Stimulated activated naive CD8-positive, alpha-beta T cell treated with anti-CD3 and anti-CD28 coated beads, Interleukin-15, Interleukin-2, amounts not matched to agents 100 ng/mL and 50 ng/mL, for 24 hours (primary cell): ENCODE data around the gene PTGDR.

Experiments used
- H3K27ac Mint-ChIP-seq: one replicate; pipeline ENCODE4 v1.8.0; 2021; ENCODE audit warnings: mild to moderate bottlenecking, mixed read lengths
- H3K27me3 Mint-ChIP-seq: one replicate; pipeline ENCODE4 v1.8.0; 2021; ENCODE audit warnings: mixed read lengths
- H3K36me3 Mint-ChIP-seq: one replicate; pipeline ENCODE4 v1.8.0; 2021; ENCODE audit warnings: low read depth, mixed read lengths
- H3K4me1 Mint-ChIP-seq: one replicate; pipeline ENCODE4 v1.8.0; 2021; ENCODE audit warnings: low read depth, mixed read lengths
- H3K4me3 Mint-ChIP-seq: one replicate; pipeline ENCODE4 v1.8.0; 2021; ENCODE audit warnings: mild to moderate bottlenecking, mixed read lengths
- H3K9me3 Mint-ChIP-seq: one replicate; pipeline ENCODE4 v1.8.0; 2021; ENCODE audit warnings: mixed read lengths

PTGDR gene, protein sequence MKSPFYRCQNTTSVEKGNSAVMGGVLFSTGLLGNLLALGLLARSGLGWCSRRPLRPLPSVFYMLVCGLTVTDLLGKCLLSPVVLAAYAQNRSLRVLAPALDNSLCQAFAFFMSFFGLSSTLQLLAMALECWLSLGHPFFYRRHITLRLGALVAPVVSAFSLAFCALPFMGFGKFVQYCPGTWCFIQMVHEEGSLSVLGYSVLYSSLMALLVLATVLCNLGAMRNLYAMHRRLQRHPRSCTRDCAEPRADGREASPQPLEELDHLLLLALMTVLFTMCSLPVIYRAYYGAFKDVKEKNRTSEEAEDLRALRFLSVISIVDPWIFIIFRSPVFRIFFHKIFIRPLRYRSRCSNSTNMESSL

DNA sequence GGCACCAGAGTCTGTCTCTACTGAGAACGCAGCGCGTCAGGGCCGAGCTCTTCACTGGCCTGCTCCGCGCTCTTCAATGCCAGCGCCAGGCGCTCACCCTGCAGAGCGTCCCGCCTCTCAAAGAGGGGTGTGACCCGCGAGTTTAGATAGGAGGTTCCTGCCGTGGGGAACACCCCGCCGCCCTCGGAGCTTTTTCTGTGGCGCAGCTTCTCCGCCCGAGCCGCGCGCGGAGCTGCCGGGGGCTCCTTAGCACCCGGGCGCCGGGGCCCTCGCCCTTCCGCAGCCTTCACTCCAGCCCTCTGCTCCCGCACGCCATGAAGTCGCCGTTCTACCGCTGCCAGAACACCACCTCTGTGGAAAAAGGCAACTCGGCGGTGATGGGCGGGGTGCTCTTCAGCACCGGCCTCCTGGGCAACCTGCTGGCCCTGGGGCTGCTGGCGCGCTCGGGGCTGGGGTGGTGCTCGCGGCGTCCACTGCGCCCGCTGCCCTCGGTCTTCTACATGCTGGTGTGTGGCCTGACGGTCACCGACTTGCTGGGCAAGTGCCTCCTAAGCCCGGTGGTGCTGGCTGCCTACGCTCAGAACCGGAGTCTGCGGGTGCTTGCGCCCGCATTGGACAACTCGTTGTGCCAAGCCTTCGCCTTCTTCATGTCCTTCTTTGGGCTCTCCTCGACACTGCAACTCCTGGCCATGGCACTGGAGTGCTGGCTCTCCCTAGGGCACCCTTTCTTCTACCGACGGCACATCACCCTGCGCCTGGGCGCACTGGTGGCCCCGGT lies at the start of gene PTGDR:
Gene PTGDR, plus strand, starts transcription at position 198 of the 778 bp plus-strand sequence. Its CDS starts 117 bp downstream, at position 315.
- H3K9me3 Mint-ChIP-seq: no peaks in the 10 kb centered on the region
- H3K36me3 Mint-ChIP-seq: no peaks in the 10 kb centered on the region
- H3K4me1 Mint-ChIP-seq: peaks cover 61% of the 10 kb centered on the region
- peak within 1 kb of the TSS; percentile 36 for H3K27ac Mint-ChIP-seq
- peak within 1 kb of the TSS; percentile 85 for H3K4me3 Mint-ChIP-seq
- peaks cover 43% of the 10 kb centered on the region for H3K27me3 Mint-ChIP-seq

DNA sequence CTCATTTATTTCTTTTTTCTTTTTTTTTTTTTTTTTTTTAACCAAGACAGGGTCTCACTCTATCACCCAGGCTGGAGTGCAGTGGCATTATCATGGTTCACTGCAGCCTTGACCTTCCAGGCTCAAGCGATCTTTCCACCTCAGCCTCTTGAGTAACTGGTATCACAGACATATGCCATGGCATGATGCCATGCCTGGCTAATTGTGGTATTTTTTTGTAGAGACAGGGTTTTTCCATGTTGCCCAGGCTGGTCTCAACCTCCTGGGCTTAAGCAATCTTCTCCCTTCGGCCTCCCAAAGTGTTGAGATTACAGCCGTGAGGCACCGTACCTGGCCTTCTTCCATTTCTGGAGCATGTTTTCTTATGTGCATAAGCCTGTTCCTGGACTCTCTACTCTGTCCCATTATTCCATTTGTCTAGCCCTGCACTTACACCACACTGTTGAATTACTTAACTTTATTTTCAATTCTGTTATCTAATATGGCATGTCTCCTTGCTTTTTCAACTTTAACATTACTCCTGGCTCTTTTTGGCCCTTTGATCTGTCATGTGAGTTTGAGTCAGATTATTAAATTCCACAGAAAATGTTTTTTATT lies 47.9 kb upstream of the PTGDR start:
- Mint-ChIP-seq H3K27me3 (no peaks in the 10 kb centered on the region), H3K4me1 (peaks cover 22% of the 10 kb centered on the region), H3K36me3 (no peaks in the 10 kb centered on the region), H3K4me3 (no peak overlapping the region), H3K9me3 (no peaks in the 10 kb centered on the region), H3K27ac (no peak overlapping the region)

DNA sequence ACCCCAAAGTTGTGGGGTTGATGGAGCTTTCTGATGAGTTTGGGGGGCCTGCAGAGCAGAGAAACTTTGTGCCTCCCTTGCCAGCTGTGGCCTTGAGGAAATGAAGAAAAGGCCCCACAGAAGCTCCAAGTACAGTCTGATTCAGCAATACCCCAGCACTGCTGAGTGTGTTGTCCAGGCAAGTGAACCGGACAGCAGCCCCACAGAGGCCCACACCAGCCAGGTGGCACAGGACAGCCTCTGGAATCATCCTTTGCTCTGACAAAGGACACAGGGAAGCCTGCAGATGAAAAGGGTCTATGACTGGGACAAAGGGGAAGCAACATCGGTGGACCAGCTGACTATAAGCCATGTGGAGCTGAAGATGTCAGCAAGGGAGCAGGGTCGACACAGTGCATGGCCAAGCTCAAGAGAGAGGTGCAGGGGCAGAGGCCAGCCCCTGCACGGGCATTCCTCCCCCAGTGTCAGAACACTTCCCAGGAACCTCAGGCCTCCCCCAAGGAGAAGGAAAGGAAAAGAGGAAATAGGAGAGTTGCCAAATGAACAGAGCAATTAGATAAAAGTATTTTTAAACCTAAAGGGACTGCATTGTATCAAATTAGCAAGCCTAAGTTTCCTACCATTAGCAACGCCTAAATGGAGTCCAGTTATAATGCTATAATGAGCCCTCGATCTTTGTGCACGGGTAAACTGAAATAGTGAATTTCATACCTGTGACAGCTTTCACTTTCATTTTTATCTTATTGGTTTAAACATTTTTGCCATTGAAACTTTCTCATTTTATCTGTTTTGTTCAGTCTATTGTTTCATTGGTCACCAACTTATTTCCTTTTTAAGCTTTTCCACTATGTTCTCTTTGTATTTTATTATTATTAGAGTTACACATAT lies 46.3 kb upstream of the PTGDR start:
- Mint-ChIP-seq H3K27me3 (no peaks in the 10 kb centered on the region), H3K9me3 (no peaks in the 10 kb centered on the region), H3K36me3 (no peaks in the 10 kb centered on the region), H3K4me3 (peak overlapping the region; percentile 80), H3K4me1 (peaks cover 22% of the 10 kb centered on the region), H3K27ac (peak overlapping the region; percentile 63)

DNA sequence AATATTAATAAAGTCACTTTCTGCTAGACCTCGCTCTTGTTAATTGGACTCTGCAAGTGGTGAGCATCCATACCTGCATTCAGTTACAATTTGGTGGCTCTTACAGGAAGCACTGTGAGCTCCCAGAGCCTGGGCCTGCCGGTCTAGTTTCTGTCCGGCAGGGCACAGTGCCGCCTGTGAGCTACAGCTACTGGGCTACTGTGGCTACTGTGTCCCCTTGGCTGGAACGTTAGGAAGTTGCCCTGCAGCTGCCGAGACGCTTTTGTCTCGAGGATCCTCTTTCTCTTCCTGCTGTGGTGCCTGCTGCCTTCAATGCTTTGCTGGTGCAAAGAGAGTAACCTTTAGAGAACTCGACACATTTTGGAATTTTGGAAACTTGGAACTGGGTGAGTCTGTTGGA lies 44.6 kb upstream of the PTGDR start:
- H3K4me3 Mint-ChIP-seq: no peak overlapping the region
- H3K36me3 Mint-ChIP-seq: no peaks in the 10 kb centered on the region
- no peaks in the 10 kb centered on the region for H3K9me3 Mint-ChIP-seq
- H3K27ac Mint-ChIP-seq: no peak overlapping the region
- H3K27me3 Mint-ChIP-seq: no peaks in the 10 kb centered on the region
- H3K4me1 Mint-ChIP-seq: peaks cover 17% of the 10 kb centered on the region

DNA sequence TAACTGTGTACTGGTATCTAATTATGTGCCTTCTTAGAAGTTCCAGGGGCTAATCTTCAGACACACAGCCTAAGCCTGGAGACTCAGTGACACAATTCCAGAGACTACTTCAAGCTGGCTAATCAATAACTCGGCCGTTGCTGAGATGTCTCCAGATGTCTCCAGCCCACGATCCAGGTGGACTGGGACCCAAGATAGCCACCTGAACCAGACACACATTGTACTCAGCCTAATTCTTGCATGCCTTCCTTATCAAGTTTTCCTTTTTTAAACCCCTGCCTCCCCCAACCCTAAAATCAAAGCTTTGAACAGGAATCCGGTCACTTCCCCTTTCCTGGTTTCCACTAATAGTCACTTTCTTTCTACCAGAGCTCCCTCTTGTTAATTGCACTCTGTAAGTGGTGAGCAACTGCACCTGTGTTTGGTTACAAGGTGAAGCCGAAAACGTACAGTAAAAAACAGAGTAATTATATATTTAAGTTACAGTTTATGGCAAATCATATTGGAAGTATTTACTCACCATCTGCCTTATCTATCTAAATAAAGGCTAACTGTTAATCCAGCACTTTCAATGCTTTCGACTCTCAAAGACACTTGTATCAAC lies 39.8 kb upstream of the PTGDR start:
- peaks cover 13% of the 10 kb centered on the region for H3K4me1 Mint-ChIP-seq
- no peak overlapping the region for H3K27ac Mint-ChIP-seq
- H3K9me3 Mint-ChIP-seq: no peaks in the 10 kb centered on the region
- H3K27me3 Mint-ChIP-seq: no peaks in the 10 kb centered on the region
- no peaks in the 10 kb centered on the region for H3K36me3 Mint-ChIP-seq
- H3K4me3 Mint-ChIP-seq: no peak overlapping the region

DNA sequence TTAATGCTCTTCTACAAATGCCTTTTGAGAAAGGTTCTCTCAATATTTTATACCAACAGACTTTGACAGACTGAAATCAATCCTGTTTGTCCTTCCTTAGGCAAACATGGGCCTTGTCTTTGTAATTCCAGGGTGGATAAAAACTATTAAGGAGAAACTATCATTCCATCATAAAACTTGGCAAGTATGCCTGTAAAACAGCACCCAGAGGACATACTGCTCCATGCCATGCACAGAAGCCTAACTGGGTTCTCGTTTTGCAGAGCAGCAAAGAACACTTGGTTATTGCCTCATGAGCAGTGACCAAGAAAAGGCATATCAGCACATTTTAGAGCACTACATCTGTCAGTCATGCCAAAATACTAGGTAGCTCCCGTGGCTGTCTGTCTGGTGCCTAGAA lies 33.8 kb upstream of the PTGDR start:
- no peaks in the 10 kb centered on the region for H3K9me3 Mint-ChIP-seq
- H3K4me3 Mint-ChIP-seq: no peak overlapping the region

DNA sequence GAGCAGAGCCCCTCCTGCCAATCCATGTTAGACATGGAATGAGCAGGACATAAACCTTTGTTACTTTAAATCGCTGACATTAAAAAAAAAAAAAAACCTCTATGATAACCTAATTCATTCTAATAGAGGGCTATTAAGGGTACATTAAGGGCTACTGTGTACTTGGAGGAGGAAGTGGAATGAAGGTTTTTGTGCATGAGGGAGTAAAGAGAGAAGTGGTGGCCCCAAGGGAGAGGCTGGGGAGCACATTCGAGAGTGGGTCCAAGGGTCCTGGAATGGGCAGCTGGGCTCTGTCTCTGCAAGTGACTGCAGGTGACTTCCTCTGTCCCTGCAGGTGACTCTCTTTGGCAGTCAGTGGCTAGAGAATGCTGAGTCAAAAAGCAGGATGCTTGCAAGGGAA lies 32.1 kb upstream of the PTGDR start:
- Mint-ChIP-seq H3K4me1 (peaks cover 10% of the 10 kb centered on the region), H3K9me3 (no peaks in the 10 kb centered on the region), H3K4me3 (no peak overlapping the region), H3K27me3 (no peaks in the 10 kb centered on the region), H3K27ac (peak overlapping the region; percentile 3), H3K36me3 (no peaks in the 10 kb centered on the region)

More for the DNA sequence above, 33.8 kb upstream of the PTGDR start:
- H3K27ac Mint-ChIP-seq: no peak overlapping the region
- H3K27me3 Mint-ChIP-seq: no peaks in the 10 kb centered on the region
- no peaks in the 10 kb centered on the region for H3K36me3 Mint-ChIP-seq
- H3K4me1 Mint-ChIP-seq: peaks cover 12% of the 10 kb centered on the region

DNA sequence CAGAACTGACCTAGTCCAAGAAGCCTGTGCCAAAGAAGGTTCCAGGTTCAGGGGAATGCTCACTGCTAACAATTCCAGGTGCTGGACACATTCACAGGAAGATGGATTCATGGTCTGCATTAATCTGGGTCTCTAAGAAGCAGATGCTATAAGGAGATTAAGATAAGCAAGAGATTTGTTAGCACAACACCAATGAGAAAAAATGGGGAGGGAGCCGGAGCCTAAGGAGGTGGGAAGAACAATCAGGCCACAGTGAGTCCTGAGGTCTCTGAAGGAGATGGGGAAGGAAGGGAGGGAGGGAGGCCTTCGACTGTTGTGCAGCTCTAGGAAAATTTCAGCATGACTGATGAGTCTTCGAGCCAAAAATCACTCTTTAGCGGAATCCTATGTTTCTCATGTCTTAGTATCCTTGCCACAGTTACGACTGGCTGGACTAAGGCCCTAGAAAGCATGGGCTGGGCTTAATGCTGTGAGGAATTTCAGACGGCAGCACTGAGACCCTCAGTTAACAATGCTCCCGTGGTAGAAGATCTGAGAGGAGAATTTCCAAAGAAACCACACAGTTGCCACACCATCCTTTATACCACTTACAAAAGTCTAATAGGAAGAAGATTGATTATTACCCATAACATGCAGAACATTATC lies 31.5 kb upstream of the PTGDR start:
- Mint-ChIP-seq H3K27ac (peak overlapping the region; percentile 3), H3K36me3 (no peaks in the 10 kb centered on the region), H3K4me3 (no peak overlapping the region), H3K9me3 (no peaks in the 10 kb centered on the region), H3K4me1 (peaks cover 14% of the 10 kb centered on the region), H3K27me3 (no peaks in the 10 kb centered on the region)

DNA sequence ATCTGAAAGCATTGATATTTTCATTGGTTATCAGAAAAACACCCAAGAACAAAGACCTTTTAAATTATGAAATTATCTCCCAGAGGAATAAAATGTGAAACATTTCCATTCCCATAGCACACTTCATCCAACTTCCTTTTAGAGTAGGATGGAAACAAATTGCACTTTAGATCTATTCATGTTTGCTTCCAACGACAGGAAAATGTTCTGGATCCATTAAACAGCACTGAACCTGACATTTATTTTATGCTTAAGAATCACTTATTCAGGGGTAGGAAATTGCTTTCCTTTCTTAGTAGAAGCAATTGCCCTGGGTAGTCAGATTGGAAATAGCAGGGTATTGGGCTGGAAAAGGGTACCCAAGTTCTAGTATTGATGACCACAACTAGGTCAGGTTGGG lies 28.8 kb upstream of the PTGDR start:
- Mint-ChIP-seq H3K4me3 (no peak overlapping the region), H3K4me1 (peaks cover 17% of the 10 kb centered on the region), H3K36me3 (no peaks in the 10 kb centered on the region)

DNA sequence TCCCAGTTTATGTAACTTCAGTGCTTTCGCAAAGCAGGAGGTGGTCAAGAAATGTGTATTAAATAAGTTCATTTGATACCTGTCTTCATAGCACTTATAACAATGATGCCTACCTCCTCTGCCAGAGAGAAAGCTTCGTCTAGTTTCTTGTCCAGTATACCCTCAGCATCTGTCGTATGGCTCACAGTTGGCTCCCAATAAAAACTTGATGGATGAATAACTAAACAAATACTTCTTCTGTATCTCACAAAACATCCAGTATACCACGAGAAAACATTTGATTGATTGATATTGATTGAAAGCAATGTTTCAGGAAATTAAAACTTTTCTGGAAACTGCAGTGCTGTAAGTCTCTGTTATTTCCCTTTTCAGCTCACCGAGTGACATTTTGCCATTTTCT lies 26.9 kb upstream of the PTGDR start:
- Mint-ChIP-seq H3K4me1 (peaks cover 24% of the 10 kb centered on the region), H3K36me3 (no peaks in the 10 kb centered on the region), H3K9me3 (no peaks in the 10 kb centered on the region), H3K27me3 (no peaks in the 10 kb centered on the region), H3K27ac (no peak overlapping the region), H3K4me3 (no peak overlapping the region)

More for the DNA sequence above, 28.8 kb upstream of the PTGDR start:
- Mint-ChIP-seq H3K9me3 (no peaks in the 10 kb centered on the region), H3K27ac (no peak overlapping the region), H3K27me3 (no peaks in the 10 kb centered on the region)

DNA sequence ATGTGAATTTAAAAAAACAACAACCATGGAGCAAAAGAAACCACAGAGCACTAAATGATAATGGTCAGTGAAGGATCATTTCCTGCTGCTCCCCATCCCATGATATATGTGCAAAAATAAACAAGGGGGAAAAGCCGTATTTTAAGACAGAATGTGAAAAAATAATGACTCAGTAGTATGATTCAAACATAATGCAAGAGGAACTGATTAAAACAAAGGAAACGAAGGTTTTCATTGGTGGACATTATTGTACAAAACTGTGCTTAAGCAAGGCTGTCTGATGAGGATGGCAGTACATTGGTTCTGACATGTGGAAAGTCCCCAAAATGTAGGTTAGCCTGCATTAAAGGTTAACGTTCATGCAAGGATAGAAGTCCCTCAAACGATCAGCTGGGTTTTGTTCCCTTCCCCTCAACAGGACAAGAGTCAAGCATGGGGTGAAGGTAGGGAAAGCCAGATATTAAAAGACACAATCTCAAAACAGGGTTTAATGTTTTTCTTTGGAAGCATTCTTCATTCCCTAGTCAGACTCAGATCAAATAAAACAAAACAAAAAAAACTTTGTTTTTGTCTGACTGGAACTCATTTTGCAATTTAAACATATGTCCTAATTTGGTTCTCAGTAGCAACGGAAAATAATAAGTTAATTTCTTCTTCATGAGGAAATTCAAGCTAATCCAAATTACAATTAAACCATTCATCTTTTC lies 26.3 kb upstream of the PTGDR start:
- Mint-ChIP-seq H3K27ac (no peak overlapping the region), H3K4me3 (no peak overlapping the region), H3K36me3 (no peaks in the 10 kb centered on the region), H3K9me3 (no peaks in the 10 kb centered on the region), H3K4me1 (peaks cover 24% of the 10 kb centered on the region), H3K27me3 (no peaks in the 10 kb centered on the region)

DNA sequence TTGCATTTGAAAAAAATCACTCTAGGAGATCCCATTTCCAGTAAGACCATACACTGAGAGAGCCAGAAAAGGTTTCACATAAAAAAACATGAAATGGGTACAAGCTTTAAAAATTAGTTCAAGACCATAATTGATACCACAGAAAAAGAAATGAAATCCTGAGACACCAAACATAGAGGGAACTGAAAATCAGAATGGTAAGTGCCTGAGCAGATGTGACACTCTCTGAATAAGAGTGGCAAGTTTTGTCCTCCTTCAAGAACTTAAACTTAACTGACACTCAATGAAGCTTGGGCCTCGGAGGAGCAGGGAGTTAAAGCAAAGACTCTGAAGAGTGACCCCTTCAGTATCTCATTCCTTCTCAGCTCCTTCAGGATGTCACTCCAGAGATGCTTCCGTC lies 23.2 kb upstream of the PTGDR start:
- no peak overlapping the region for H3K4me3 Mint-ChIP-seq
- H3K27ac Mint-ChIP-seq: no peak overlapping the region
- H3K9me3 Mint-ChIP-seq: peaks cover 7% of the 10 kb centered on the region
- H3K27me3 Mint-ChIP-seq: no peaks in the 10 kb centered on the region
- H3K4me1 Mint-ChIP-seq: peaks cover 38% of the 10 kb centered on the region
- no peaks in the 10 kb centered on the region for H3K36me3 Mint-ChIP-seq

DNA sequence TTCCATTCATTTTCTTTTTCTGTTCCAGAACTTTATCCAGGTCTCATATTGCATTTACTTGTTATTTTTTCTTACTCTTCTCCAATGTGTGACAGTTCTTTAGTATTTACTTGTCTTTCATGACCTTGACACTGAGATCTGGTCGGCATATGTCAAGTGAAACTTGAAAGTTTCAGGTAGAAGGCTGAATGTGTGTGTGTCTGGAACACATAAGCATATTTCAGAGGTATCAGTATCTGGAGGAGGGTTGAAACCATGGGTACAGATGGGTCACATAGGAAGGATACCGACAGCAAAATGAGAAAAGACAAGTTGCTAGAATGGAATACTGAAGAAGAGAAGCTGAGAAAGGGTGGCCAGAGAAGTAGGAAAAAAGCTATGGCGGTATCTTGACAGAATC lies 22.5 kb upstream of the PTGDR start:
- H3K36me3 Mint-ChIP-seq: no peaks in the 10 kb centered on the region
- no peak overlapping the region for H3K27ac Mint-ChIP-seq

More for the DNA sequence above, 22.5 kb upstream of the PTGDR start:
- Mint-ChIP-seq H3K27me3 (no peaks in the 10 kb centered on the region), H3K4me1 (peaks cover 39% of the 10 kb centered on the region), H3K4me3 (no peak overlapping the region), H3K9me3 (peaks cover 7% of the 10 kb centered on the region)
